Mesodermal cell (in vitro differentiated cells): ENCODE measurements around the gene KCNB1.

Experiments used
- H3K27ac ChIP-seq: 2 replicates; pipeline ENCODE4 v1.7.0; 2013; ENCODE audit warnings: mild to moderate bottlenecking, low read depth, low read length, moderate library complexity; ENCODE audit not compliant: severe bottlenecking
- H3K36me3 ChIP-seq: 2 replicates; pipeline ENCODE4 v1.7.1; 2013; ENCODE audit warnings: mild to moderate bottlenecking, low read length, moderate library complexity; ENCODE audit not compliant: control insufficient read depth, insufficient read depth
- H3K4me1 ChIP-seq: one replicate; pipeline ENCODE4 v1.7.1; 2013; ENCODE audit warnings: mild to moderate bottlenecking, low read length; ENCODE audit not compliant: insufficient read depth, control insufficient read depth, poor library complexity, severe bottlenecking
- H3K4me3 ChIP-seq: 2 replicates; pipeline ENCODE4 v1.7.0; 2013; ENCODE audit warnings: low read length, control low read depth, mild to moderate bottlenecking; ENCODE audit not compliant: insufficient read depth, poor library complexity, severe bottlenecking; ENCODE audit errors: extremely low read depth
- H3K9me3 ChIP-seq: 2 replicates; pipeline ENCODE4 v1.7.1; 2013; ENCODE audit warnings: mild to moderate bottlenecking, low read length, moderate library complexity; ENCODE audit not compliant: control insufficient read depth
- WGBS, 2 experiments: methylation state at CpG; one replicate each; pipeline ENCODE4 v1.1.5; 2013; ENCODE audit warnings: missing lambda C conversion rate in 2 of 2; ENCODE audit not compliant: insufficient coverage in 2 of 2; 5-methylcytosine and 5-hydroxymethylcytosine counted together

KCNB1 gene

GRCh38 chr20:49483018-49483695 is 689 bp upstream of the KCNB1 start:
- no peaks in the 10 kb centered on the region for H3K36me3 ChIP-seq
- WGBS, 2 experiments: 6 to 11% methylated on average over 7 to 8 of the region's 27 CpGs
- H3K4me3 ChIP-seq: peak overlapping the region; percentile 33
- H3K4me1 ChIP-seq: no peaks in the 10 kb centered on the region
- no peak overlapping the region for H3K27ac ChIP-seq
- no peaks in the 10 kb centered on the region for H3K9me3 ChIP-seq

DNA sequence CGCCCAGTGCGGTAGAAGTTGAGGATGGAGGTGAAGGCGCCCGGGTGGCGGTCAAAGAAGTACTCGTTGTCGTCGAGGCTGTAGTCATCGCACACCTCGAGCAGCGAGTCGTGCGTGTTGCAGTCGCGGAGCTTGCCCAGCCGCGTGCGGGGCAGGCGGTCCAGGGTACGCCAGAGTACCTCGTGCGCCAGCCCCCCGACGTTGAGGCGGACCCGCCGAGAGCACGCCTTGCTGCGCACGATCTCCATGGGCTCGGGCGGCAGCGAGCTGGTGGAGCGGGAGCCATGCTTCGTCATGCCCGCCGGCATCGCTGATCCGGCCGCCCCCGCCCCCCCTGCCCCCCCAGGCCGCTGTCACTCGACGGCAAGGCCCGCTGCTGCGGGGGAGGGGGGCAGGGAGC is 295 bp downstream of the KCNB1 start:
- Histone ChIP-seq H3K9me3 (no peaks in the 10 kb centered on the region), H3K4me1 (no peaks in the 10 kb centered on the region), H3K36me3 (no peaks in the 10 kb centered on the region), H3K27ac (no peak overlapping the region), H3K4me3 (no peak overlapping the region)
- 82 to 94% methylated on average over 34 to 37 of the region's 46 CpGs for WGBS, 2 experiments

DNA sequence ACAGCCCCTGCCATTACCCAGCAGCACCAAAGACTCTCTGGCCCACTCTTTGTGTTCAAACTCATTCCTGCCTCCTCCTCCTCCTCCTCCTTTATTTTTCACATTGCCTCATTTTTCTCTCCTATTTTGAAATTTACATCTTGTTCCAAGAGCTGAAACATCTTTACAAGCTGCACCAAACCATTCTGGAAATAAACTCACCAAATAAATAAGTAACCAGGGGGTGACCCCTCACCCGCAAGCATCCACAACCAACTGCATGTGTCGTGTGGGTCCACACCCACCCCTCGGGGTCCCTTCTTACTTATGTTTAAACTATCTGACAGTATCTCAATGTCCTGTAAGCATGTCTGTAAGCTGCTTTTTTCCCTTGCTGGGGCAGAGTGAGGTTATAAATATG is 1.4 kb downstream of the KCNB1 start:
- 100% methylated on average over 2 of the region's 3 CpGs; no CpG with 5 or more reads in 1 of the 2 experiments for WGBS, 2 experiments

GRCh38 chr20:49480236-49480635 is 2.2 kb downstream of the KCNB1 start:
- no peaks in the 10 kb centered on the region for H3K4me1 ChIP-seq
- H3K9me3 ChIP-seq: no peaks in the 10 kb centered on the region
- WGBS, 2 experiments: 100% methylated on average over 1 of the region's 3 CpGs
- no peak overlapping the region for H3K27ac ChIP-seq
- no peaks in the 10 kb centered on the region for H3K36me3 ChIP-seq
- no peak overlapping the region for H3K4me3 ChIP-seq

More for the DNA sequence above, 1.4 kb downstream of the KCNB1 start:
- no peaks in the 10 kb centered on the region for H3K4me1 ChIP-seq
- H3K36me3 ChIP-seq: no peaks in the 10 kb centered on the region
- H3K9me3 ChIP-seq: no peaks in the 10 kb centered on the region
- H3K27ac ChIP-seq: no peak overlapping the region
- H3K4me3 ChIP-seq: no peak overlapping the region

- 76 to 93% methylated on average over 4 to 5 of the region's 6 CpGs for WGBS, 2 experiments
- H3K36me3 ChIP-seq: no peaks in the 10 kb centered on the region
- no peak overlapping the region for H3K27ac ChIP-seq
- no peak overlapping the region for H3K4me3 ChIP-seq
- H3K4me1 ChIP-seq: no peaks in the 10 kb centered on the region
- H3K9me3 ChIP-seq: no peaks in the 10 kb centered on the region
Observed at GRCh38 chr20:49479785-49480184, 2.7 kb downstream of the KCNB1 start.

GRCh38 chr20:49478754-49479689 is 3.4 kb downstream of the KCNB1 start:
- 90 to 93% methylated on average over 5 of the region's 5 CpGs for WGBS, 2 experiments
- no peak overlapping the region for H3K27ac ChIP-seq
- no peaks in the 10 kb centered on the region for H3K9me3 ChIP-seq
- no peaks in the 10 kb centered on the region for H3K4me1 ChIP-seq
- no peak overlapping the region for H3K4me3 ChIP-seq
- no peaks in the 10 kb centered on the region for H3K36me3 ChIP-seq

GRCh38 chr20:49478266-49478665 is 4.2 kb downstream of the KCNB1 start:
- H3K4me3 ChIP-seq: no peak overlapping the region
- H3K4me1 ChIP-seq: no peaks in the 10 kb centered on the region
- no peaks in the 10 kb centered on the region for H3K9me3 ChIP-seq
- WGBS, 2 experiments: 80 to 84% methylated on average over 5 to 6 of the region's 7 CpGs
- H3K36me3 ChIP-seq: no peaks in the 10 kb centered on the region
- no peak overlapping the region for H3K27ac ChIP-seq

- no peak overlapping the region for H3K27ac ChIP-seq
- no peaks in the 10 kb centered on the region for H3K9me3 ChIP-seq
- H3K4me3 ChIP-seq: no peak overlapping the region
- 82 to 86% methylated on average over 2 to 3 of the region's 3 CpGs for WGBS, 2 experiments
- no peaks in the 10 kb centered on the region for H3K4me1 ChIP-seq
- H3K36me3 ChIP-seq: no peaks in the 10 kb centered on the region
Observed at GRCh38 chr20:49477200-49477599, 5.3 kb downstream of the KCNB1 start.

- WGBS, 2 experiments: 86 to 90% methylated on average over 7 of the region's 7 CpGs
- H3K9me3 ChIP-seq: no peaks in the 10 kb centered on the region
- H3K4me1 ChIP-seq: no peaks in the 10 kb centered on the region
Observed at GRCh38 chr20:49476016-49476355, 6.5 kb downstream of the KCNB1 start.

DNA sequence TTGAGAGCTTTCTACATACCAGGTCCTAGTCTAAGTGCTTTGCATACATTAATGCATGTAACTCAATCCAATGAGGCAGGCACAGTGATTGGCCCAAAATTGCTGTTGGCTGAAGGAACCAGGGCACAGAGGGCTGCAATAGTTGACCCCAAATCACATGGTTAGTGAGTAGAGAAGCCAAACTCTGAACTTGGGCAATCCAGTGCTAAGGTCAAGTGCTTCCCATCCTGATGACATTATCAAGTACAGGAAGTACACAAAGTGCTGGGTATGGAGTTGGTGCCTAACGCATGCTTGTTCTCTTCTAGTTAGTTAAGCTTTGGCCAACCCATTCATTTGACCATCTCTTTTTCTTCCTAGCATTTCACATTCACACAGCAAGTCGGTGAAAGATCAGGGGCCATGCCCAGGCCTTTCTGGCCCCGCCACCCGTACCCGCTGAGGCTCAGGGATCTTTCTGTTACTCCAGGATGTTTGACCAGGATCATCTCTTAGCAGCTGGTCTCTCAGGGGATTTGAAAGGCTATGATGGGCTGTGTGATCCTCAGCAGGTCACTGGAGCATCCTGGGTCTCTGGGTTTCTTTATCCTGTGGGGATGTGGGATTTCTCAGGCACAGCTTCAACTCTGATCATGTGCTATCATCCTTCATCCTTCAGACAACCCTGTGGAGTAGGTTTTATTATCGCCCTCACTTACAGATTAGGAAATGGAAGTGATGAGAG is 7.0 kb downstream of the KCNB1 start:
- Histone ChIP-seq H3K36me3 (no peaks in the 10 kb centered on the region), H3K27ac (no peak overlapping the region), H3K9me3 (no peaks in the 10 kb centered on the region), H3K4me1 (no peaks in the 10 kb centered on the region), H3K4me3 (no peak overlapping the region)
- WGBS, 2 experiments: 94 to 100% methylated on average over 3 to 5 of the region's 6 CpGs

More at GRCh38 chr20:49476016-49476355, 6.5 kb downstream of the KCNB1 start:
- Histone ChIP-seq H3K36me3 (no peaks in the 10 kb centered on the region), H3K4me3 (no peak overlapping the region), H3K27ac (no peak overlapping the region)
